Panc1 (cell line): ENCODE results near the gene LPGAT1. TPM values are rescaled to one million over a fixed set of nuclear protein-coding genes. Genes with fewer than 3 reads are reported as not detected.

ENCODE experiments used
- ATAC-seq: fragments of 200-7000 bp; cut with Tn5 transposase; 2 replicates; pipeline ENCODE4 v1.9.1; 2020; ENCODE audit warnings: mild to moderate bottlenecking, moderate library complexity
- BruUV-seq: library from RNA; stranded (reverse); fragments of 400-500 nt; replicated peaks from 2 replicates; lab custom pipeline; 2021; lab: Mats Ljungman, UMichigan
- CTCF ChIA-PET: fragments of 300-600 bp; sonication (Branson Sonifier 250); formaldehyde crosslinking; loops from one replicate; lab custom pipeline; 2022; ENCODE audit warnings: antibody characterized with exemption; lab: Charles Lee
- POLR2A ChIA-PET: fragments of 300-600 bp; sonication (Branson Sonifier 250); formaldehyde crosslinking; loops from one replicate; lab custom pipeline; 2022; ENCODE audit warnings: antibody characterized with exemption; lab: Charles Lee
- DNase-seq: peaks from one replicate; pipeline ENCODE4 v3.0.0-alpha.2; 2010; ENCODE audit warnings: low read depth, low spot score
- H3K27ac ChIP-seq: 2 replicates; pipeline ENCODE4 v1.5.1; 2011; ENCODE audit warnings: mild to moderate bottlenecking, low read length, inconsistent platforms
- H3K27me3 ChIP-seq: fragments of 200-500 bp; sonication (Bioruptor generic); 2 replicates; pipeline ENCODE4 v1.6.0; 2014; ENCODE audit warnings: low read length, inconsistent platforms; ENCODE audit not compliant: control insufficient read depth, insufficient read depth
- H3K36me3 ChIP-seq: fragments of 200-500 bp; sonication (Bioruptor generic); 2 replicates; pipeline ENCODE4 v1.5.1; 2014; ENCODE audit warnings: inconsistent platforms, mild to moderate bottlenecking, low read length, moderate library complexity; ENCODE audit not compliant: control insufficient read depth, insufficient read depth
- H3K4me1 ChIP-seq: 2 replicates; pipeline ENCODE4 v1.5.1; 2011; ENCODE audit warnings: inconsistent platforms, mild to moderate bottlenecking, low read length, moderate library complexity; ENCODE audit not compliant: control insufficient read depth, insufficient read depth
- H3K4me3 ChIP-seq, 2 experiments: 2 replicates each; pipeline ENCODE4 v1.5.1; 2011 to 2012; ENCODE audit warnings: low read depth in 2 of 2, low read length in 2 of 2, mild to moderate bottlenecking in 2 of 2, inconsistent platforms in 1 of 2, moderate library complexity in 1 of 2
- H3K9me3 ChIP-seq: fragments of 200-500 bp; sonication (Bioruptor generic); 2 replicates; pipeline ENCODE4 v1.5.1; 2014; ENCODE audit warnings: low read depth, mild to moderate bottlenecking, inconsistent platforms, low read length, moderate library complexity; ENCODE audit not compliant: control insufficient read depth, insufficient read depth
- POLR2AphosphoS5 ChIP-seq: IDR thresholded peaks from 2 replicates; pipeline ENCODE4 v1.6.1; 2012; ENCODE audit warnings: mild to moderate bottlenecking, low read depth, low read length, moderate library complexity
- REST ChIP-seq, 2 experiments: IDR thresholded peaks; 2 replicates each; pipeline ENCODE4 v1.6.1; 2011 to 2012; ENCODE audit warnings: low read depth in 2 of 2, control low read depth in 1 of 2, low read length in 1 of 2, mild to moderate bottlenecking in 1 of 2, moderate library complexity in 1 of 2; ENCODE audit not compliant: insufficient read depth in 1 of 2
- SIN3A ChIP-seq: IDR thresholded peaks from 2 replicates; pipeline ENCODE4 v1.6.1; 2012; ENCODE audit warnings: low read depth, mild to moderate bottlenecking, low read length, moderate library complexity, borderline replicate concordance; ENCODE audit not compliant: insufficient read depth
- TCF7L2 ChIP-seq: IDR thresholded peaks from 2 replicates; pipeline ENCODE4 v1.6.1; 2011; ENCODE audit warnings: mild to moderate bottlenecking, low read depth, low read length, inconsistent platforms
- in situ Hi-C: cut with HindIII; loops from 2 replicates; pipeline ENCODE4 v1.10.0; 2016; ENCODE audit warnings: low sequenced_read_pairs, low pct_unique_long_range_greater_than_20kb
- intact Hi-C: fragments of 100-400 bp; cut with micrococcal nuclease; formaldehyde crosslinking; loops from one replicate; pipeline ENCODE4 v1.10.0; 2022; ENCODE audit not compliant: unreplicated experiment
- total RNA-seq: library from RNA; stranded (reverse); gene quantifications from one replicate; pipeline ENCODE4 v1.2.1, GENCODE V29; 2021; ENCODE audit not compliant: unreplicated experiment
- TF ChIP-seq, protein P1 (sequence below): fragments of 450-650 bp; IDR thresholded peaks from 2 replicates; pipeline ENCODE4 v1.5.1; 2017; ENCODE audit warnings: mild to moderate bottlenecking

The LPGAT1 gene
- total RNA-seq, 1 experiment from 2014 or later: 85.4 TPM

DNA sequence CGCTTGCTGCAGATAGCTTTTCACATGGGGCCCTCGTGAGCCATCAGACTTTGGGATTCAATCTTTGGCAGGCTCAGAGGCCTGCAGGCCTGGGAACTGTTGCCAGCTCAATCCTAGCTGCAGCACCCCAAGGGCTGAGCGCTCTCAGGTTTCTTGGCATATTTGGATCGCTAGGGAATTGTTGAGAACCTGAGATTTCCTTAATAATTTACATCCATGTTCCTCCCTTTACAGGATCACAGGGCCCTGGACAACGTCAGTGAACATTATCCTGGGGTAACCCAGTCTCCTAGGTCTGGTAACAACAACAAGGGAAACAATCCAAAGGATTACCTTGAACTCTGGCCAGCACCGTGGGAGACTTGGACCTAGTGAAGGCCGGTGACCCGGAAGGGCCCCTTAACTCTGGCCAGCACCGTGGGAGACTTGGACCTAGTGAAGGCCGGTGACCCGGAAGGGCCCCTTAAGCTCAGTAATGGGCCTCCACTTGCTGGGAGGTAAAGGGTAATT is 105.8 kb downstream of the LPGAT1 start:
- Histone ChIP-seq H3K36me3 (no peaks in the 10 kb centered on the region), H3K27me3 (no peaks in the 10 kb centered on the region), H3K27ac (peak overlapping the region; percentile 59), H3K9me3 (no peaks in the 10 kb centered on the region), H3K4me1 (no peaks in the 10 kb centered on the region; the same call in 1 of the 2 replicates), H3K4me3 (no peak overlapping the region)
- POLR2A ChIA-PET: interaction anchor here (0.6 kb wide), 1 partner anchor 10 kb away, joined by 3 read pairs; no protein-coding TSS in a partner anchor
- BruUV-seq: no TSS peak
- in situ Hi-C loops (no loop called here), intact Hi-C loops (no loop called here)
- no peak for TF ChIP-seq POLR2AphosphoS5
- TF ChIP-seq REST (IDR thresholded peaks at IDR 0.05; ENCODE audit: insufficient read depth in 1 of 2, low read depth in 2 of 2, low read length in 1 of 2): no peak
- TF ChIP-seq TCF7L2: no peak
- TF ChIP-seq SIN3A: no peak
- TF ChIP-seq, protein P1, sequence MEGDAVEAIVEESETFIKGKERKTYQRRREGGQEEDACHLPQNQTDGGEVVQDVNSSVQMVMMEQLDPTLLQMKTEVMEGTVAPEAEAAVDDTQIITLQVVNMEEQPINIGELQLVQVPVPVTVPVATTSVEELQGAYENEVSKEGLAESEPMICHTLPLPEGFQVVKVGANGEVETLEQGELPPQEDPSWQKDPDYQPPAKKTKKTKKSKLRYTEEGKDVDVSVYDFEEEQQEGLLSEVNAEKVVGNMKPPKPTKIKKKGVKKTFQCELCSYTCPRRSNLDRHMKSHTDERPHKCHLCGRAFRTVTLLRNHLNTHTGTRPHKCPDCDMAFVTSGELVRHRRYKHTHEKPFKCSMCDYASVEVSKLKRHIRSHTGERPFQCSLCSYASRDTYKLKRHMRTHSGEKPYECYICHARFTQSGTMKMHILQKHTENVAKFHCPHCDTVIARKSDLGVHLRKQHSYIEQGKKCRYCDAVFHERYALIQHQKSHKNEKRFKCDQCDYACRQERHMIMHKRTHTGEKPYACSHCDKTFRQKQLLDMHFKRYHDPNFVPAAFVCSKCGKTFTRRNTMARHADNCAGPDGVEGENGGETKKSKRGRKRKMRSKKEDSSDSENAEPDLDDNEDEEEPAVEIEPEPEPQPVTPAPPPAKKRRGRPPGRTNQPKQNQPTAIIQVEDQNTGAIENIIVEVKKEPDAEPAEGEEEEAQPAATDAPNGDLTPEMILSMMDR: no peak
- ATAC-seq: no peak
- CTCF ChIA-PET: no interaction called here
- no peak for DNase-seq

- DNase-seq: no peak
Measured at GRCh38 chr1:211723273-211723672, 107.3 kb downstream of the LPGAT1 start.

More at GRCh38 chr1:211723273-211723672, 107.3 kb downstream of the LPGAT1 start:
- no peak overlapping the region for H3K4me3 ChIP-seq
- intact Hi-C loops: no loop called here
- in situ Hi-C loops: no loop called here
- no peak for TF ChIP-seq TCF7L2
- TF ChIP-seq SIN3A: no peak
- TF ChIP-seq POLR2AphosphoS5: no peak
- no peak for TF ChIP-seq REST (IDR thresholded peaks at IDR 0.05; ENCODE audit: insufficient read depth in 1 of 2, low read depth in 2 of 2, low read length in 1 of 2)
- H3K9me3 ChIP-seq: no peaks in the 10 kb centered on the region
- ATAC-seq: no peak
- BruUV-seq: no TSS peak
- no peaks in the 10 kb centered on the region for H3K36me3 ChIP-seq
- 0 out of 2 replicates have a peak overlapping the region, but pooled peaks have one; percentile 40 for H3K27ac ChIP-seq
- no peaks in the 10 kb centered on the region for H3K27me3 ChIP-seq
- ChIA-PET POLR2A (interaction anchor here (0.7 kb wide), 1 partner anchor 23 kb away, joined by 10 read pairs; no protein-coding TSS in a partner anchor), CTCF (no interaction called here)
- no peaks in the 10 kb centered on the region; the same call in 1 of the 2 replicates for H3K4me1 ChIP-seq
